GM19468 (cell line): Measurements from ENCODE around the gene MGME1.

ENCODE experiments used
- ATAC-seq: cut with Tn5 transposase; IDR thresholded peaks from one replicate; pipeline ENCODE4 v1.9.1; 2021; ENCODE audit warnings: mild to moderate bottlenecking, moderate library complexity, moderate number of reproducible peaks; ENCODE audit not compliant: unreplicated experiment; ENCODE audit errors: extremely low read depth

Gene MGME1, protein sequence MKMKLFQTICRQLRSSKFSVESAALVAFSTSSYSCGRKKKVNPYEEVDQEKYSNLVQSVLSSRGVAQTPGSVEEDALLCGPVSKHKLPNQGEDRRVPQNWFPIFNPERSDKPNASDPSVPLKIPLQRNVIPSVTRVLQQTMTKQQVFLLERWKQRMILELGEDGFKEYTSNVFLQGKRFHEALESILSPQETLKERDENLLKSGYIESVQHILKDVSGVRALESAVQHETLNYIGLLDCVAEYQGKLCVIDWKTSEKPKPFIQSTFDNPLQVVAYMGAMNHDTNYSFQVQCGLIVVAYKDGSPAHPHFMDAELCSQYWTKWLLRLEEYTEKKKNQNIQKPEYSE

GRCh38 chr20:17968366-17969277 lies at the start of gene MGME1, which contains the start of gene SNX5:
TSS of gene MGME1 (plus strand) at chr20:17969018. CDS start at chr20:17969860, 842 bp downstream.
TSS of gene SNX5 (minus strand) at chr20:17968794. CDS start at chr20:17968425, 369 bp downstream.
- peak; percentile 79 for ATAC-seq

DNA sequence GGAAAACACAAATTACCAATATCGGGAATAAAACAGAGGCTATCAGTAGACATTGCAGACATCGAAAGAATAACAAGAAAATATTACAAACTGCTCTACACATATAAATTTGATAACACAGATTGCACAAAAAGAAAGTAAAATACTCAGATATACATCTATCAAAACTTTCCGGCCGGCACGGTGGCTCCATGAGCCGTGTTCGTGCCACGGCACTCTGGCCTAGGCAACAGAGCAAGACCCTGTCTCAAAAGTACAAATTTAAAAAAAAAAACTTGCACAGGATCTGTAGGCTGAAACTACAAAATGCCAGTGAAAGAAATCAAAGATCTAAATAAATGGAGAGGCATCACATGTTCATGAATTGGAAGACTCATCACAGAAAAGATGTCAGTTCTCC lies 49.7 kb upstream of the MGME1 start:
- no peak for ATAC-seq

- no peak for ATAC-seq
Observed at GRCh38 chr20:17921774-17922173, 47.0 kb upstream of the MGME1 start.

DNA sequence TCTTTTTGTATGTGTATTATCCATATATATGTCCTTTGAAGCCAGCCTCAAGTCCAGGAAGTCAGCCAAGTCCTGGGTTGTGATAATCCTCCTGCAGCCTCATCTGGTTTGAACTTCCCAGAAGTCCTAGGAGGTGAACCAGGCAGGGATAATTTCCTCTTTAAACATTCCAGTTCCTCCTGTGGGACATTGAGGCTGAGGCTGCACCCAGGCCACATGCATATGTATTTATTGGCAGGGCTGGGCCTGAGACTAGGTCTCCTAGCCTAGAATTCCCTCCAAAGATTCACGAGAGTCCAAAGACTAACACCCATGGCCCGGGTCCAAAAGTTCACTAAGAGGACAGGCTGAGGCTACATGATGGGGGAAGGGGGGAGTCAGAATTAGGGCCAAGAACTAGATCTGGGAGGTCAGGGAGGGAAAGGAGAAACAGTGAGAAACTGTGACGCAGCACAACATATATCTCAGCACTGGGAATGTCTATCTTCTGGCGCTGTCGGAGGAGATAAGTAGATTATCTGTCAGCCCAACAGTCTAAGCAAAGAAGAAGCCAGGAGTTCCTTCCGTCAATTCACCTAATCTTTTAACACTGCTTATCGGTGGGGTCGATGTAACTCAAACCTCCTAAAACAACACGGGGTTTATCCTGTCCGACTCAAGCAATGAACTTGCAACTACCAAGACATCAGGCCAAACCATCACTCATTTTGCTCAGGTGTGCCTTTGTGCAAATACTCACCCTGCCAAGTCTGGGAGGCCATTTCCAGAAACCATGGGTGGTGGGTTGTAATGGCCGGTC lies 43.5 kb upstream of the MGME1 start:
- ATAC-seq = no peak

DNA sequence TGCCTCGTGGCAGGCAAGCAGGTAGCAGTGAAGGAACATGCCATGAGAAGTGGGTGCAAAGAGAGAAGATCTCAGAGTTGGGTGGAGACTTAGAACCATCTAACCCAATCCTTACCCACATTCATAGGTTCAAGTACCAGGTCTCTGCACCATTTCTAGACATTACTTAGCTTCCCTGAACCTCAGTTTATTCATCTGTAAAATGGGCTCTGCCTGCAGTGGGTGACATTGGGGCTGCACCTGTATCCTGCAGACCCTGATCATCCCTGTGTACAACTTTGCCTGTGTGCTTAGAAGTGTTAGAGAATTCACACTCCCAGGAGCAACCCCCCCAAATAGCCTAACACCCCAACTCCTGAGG lies 42.9 kb upstream of the MGME1 start:
- no peak for ATAC-seq

GRCh38 chr20:17928211-17928611 lies 40.6 kb upstream of the MGME1 start:
- no peak for ATAC-seq

GRCh38 chr20:17928633-17929311 lies 40.0 kb upstream of the MGME1 start:
- ATAC-seq = no peak

DNA sequence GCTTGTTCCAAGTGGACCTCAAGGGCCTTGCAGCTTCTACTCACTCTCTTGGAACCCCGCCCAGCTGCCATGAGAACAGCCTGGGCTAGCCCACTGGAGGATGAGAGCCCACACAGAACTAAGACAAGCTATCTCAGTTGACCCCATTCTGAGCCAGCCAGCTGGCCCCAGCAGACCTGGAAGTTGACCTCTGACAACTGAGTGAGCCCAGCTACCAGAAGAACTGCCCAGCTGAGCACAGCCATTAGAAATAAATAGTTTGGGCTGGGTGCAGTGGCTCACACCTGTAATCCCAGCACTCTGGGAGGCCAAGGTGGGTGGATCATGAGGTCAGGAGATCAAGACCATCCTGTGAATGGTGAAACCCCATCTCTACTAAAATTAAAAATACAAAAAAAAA lies 37.3 kb upstream of the MGME1 start:
- no peak for ATAC-seq

DNA sequence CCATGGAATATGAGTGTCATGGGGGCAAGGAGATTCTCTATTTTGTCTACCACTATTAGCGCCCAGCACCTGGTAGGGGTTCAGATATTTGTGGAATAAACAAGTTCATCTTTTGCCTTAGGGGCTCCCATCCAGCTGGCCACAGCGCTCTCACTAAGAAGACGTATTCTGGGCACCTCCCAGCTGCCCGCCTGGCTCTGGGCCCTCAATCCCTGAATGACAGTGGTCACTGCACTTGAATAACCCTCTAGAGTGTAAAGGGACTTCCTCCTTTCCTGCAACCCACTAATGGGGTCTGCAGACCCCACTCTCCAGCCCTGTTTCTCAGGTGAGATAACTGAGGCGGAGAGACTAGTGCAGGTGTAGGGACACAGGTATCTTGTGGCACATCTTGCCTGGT lies 36.4 kb upstream of the MGME1 start:
- no peak for ATAC-seq

DNA sequence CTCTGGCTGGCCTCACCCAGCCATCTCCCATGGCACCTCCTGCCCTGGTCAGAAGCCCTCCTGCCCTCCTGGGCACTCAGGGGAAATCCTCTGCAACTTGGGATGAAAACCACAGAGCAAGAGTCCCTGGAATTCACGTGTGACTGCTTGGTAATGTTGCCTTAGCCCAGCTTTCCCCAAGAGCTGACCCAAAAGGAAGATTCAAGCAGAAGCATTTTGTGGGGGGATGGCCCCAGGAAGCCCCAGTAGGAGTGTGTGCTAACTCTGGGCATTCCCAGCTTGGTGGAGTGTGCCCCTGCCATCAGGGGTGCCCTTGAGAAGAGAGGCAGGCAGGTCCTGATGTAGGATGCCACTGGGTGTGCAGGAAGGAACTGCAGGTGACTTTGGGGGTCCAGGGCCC lies 35.7 kb upstream of the MGME1 start:
- no peak for ATAC-seq

DNA sequence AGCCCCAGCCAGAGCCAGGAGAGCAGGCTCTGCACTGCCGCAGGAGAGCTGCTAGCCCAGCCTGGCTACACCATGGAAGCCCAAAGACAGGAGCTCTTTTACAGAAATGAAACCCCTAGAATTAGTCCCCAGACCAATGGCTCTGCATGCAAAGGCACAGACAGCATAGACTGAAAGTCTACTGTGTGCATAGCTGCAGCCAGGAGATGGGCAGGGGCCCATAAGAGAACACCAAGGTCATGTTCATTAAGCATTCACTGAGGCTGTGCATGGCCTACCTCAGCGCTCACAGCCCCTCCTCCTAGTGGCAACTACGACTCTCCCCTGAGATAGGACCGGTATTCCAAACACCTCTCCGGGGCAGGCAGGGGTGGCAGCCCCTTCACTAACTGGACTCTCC lies 35.1 kb upstream of the MGME1 start:
- ATAC-seq = no peak

DNA sequence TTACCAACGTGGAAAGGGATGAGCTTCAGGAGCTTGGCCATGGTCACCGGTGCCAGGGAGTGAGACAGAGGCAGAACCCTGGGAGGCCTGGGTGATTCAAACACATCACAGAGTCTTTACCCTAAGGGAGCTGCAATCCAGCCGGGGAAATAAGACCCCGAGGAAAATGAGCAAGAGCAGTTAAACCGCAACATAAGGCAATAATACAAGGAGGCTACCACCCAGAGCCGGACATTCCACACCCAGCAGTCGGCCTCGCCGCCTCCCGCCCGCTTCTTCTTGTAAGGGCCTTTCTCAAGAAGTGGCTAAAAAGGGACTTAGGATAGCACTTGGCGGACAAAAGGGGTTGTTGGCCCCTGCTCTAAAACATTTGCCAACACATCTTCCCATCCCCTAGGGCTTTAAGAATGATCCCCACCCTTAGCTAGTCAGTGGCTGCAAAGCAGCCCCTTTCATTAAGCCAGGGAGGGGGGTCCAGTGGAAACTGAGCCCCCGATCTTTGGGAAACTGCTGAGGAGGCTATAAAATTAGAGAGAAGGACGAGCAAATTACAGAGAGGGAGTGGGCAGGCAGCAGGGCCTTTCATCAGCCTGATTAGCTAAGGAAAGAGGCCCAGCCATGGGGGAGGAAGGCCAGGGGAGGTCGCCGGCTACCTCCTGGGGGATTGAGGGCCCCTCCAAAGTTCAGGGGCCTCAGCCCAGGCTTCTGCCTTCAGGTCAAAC lies 34.5 kb upstream of the MGME1 start:
- no peak for ATAC-seq

GRCh38 chr20:17935186-17935585 lies 33.6 kb upstream of the MGME1 start:
- no peak for ATAC-seq

DNA sequence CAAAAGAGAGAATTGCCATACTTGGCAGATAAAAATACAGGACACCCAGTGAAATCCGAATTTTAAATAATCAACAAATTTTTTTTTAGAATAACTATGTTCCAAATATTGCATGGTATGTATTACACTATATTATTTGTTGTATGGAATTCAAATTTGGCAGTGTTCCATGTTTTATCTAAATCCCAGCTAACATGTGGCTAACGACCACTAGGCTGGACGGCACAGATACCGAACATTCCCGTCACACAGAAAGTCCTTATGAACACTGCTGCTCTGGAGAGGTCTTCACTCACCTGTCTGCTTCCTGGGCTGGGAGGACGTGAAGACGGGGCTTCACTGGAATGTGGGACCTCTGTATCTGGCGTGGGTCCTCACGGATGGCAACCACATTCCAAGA lies 33.1 kb upstream of the MGME1 start:
- ATAC-seq = no peak

- no peak for ATAC-seq
Observed at GRCh38 chr20:17936286-17936760, 32.5 kb upstream of the MGME1 start.

DNA sequence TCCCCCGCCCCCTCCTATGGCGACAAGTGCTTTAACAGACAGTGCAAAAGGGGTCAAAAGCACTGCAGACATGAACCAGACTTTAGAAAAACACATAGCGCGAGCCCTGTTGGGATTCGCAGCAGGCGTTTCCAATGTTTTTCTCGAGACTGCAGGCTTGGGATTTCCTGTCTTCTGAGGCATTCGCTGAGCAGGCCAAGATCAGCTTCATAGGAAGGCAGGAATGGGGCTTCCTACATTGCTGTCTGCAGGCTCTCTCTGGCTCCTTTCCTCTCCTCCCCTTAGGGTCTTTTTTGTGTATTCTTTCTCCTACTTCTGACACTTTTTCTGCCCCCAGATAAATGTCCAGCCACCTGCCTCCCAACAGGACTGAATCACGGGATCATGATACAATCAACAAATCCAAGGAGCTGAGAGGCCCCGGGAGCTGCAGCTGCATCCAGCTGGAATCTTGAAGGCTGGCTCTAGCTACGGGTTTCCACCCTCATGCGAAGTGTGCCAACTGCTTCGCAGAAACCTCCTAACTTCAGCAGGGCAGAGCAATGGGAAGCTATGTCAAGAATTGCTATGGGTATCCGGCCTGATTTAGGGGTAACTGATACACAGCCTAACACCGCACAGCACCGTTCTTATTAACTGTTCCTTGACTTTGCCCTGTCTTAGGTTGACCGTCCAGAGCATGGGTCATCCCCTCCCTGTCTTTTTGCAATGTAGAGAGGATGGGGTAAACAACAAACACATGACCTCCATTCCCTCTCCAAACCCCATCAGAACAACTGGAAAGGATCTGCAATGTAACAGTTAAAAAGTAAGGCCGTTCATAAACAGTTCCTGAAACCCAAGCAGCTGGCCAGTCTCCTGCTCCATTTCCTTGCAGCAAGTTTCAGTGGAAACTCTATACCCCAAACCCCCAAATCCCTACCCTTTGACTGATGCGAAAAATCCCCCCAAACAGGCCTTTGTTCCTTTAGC lies 31.8 kb upstream of the MGME1 start:
- ATAC-seq = no peak

DNA sequence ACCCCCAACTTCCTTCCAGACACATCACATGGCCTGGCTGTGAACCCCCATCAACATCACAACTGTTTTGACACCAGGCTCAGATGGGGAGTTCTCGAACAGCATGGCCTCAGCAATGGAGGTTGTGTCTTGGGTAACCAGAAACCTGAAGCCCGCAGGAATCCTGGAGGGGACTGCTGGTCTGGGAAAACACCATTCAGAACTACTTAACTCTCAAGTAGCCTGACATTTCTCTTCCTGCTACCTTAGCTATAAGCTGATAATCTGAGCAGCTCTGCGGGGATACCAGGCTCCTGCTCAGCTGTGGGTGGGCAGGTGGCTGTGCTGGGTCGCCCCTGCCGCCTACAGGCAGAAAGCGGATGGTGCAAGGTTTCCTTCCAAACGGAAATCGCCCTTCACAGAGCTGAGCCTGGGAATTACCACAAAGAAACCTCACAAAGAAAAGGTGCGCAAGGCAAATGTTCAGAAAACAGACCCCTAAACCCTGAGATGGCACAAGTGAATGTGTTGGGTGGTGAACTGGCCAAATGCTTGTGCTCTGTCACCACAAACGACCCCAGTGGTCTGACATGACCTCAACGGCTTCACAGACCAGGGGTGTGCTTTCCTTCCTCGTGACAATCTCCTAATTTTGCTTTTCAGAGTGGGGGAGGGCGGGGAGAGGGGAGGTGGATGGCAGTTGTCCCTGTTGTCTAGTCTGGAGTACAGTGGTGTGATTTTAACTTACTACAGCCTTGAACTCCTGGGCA lies 29.8 kb upstream of the MGME1 start:
- ATAC-seq = peak; percentile 22
